C4-2B (cell line): ENCODE results near the gene SLIT3.

Source experiments
- H3K27ac ChIP-seq: fragments of 450-650 bp; 2 replicates; pipeline ENCODE4 v1.5.1; 2017
- CTCF ChIP-seq: fragments of 450-650 bp; conservative IDR thresholded peaks from 2 replicates; pipeline ENCODE4 v1.5.1; 2017; ENCODE audit warnings: mild to moderate bottlenecking
- ZFX ChIP-seq: fragments of 450-650 bp; IDR thresholded peaks from 2 replicates; pipeline ENCODE4 v1.6.1; 2017

The SLIT3 gene

GRCh38 chr5:169190849-169191248, 110.1 kb downstream of the SLIT3 start:
- H3K27ac ChIP-seq, result no peak overlapping the region
- TF ChIP-seq CTCF (no peak), ZFX (no peak)

GRCh38 chr5:169185626-169186025, 115.3 kb downstream of the SLIT3 start:
- no peak for TF ChIP-seq CTCF
- no peak for TF ChIP-seq ZFX
- H3K27ac ChIP-seq, result no peak overlapping the region

- no peak for TF ChIP-seq ZFX
- no peak for TF ChIP-seq CTCF
- H3K27ac ChIP-seq, result no peak overlapping the region
These were observed 117.4 kb downstream of the SLIT3 start for GRCh38 chr5:169183576-169183975.

- TF ChIP-seq CTCF (no peak), ZFX (no peak)
- no peak overlapping the region for H3K27ac ChIP-seq
These were observed 118.1 kb downstream of the SLIT3 start for GRCh38 chr5:169182797-169183196.

GRCh38 chr5:169181814-169182213, 119.1 kb downstream of the SLIT3 start:
- no peak overlapping the region for H3K27ac ChIP-seq
- TF ChIP-seq ZFX (no peak), CTCF (no peak)

GRCh38 chr5:169178754-169179153, 122.2 kb downstream of the SLIT3 start:
- no peak for TF ChIP-seq ZFX
- no peak overlapping the region for H3K27ac ChIP-seq

GRCh38 chr5:169178274-169178673, 122.7 kb downstream of the SLIT3 start:
- no peak for TF ChIP-seq ZFX
- TF ChIP-seq CTCF, result no peak
- no peak overlapping the region for H3K27ac ChIP-seq

GRCh38 chr5:169176709-169177694, 123.9 kb downstream of the SLIT3 start:
- no peak overlapping the region for H3K27ac ChIP-seq
- no peak for TF ChIP-seq ZFX
- TF ChIP-seq CTCF, result no peak
